Measurements from ENCODE around the gene POMGNT2.

The POMGNT2 gene

DNA sequence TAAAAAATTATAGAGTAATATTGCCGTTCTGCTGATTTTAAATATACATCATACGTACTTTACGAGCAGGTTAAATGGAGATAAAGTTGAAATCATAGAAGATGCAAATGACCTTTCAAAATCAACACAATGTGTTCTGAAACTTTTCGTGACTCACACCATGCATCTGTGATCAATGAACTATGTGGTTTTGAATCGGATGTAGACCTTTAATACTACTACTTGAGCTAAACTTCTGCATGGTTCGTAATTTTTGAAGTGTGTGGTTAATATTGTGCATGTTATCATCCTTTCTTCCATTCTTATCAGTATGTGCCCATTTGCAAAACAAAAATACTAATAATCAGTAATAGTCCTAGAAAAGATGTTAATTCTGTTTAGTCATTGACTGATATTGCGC is 67.9 kb downstream of the POMGNT2 start:
- no peak overlapping the region for H3K27ac ChIP-seq
- TF ChIP-seq, protein P1, sequence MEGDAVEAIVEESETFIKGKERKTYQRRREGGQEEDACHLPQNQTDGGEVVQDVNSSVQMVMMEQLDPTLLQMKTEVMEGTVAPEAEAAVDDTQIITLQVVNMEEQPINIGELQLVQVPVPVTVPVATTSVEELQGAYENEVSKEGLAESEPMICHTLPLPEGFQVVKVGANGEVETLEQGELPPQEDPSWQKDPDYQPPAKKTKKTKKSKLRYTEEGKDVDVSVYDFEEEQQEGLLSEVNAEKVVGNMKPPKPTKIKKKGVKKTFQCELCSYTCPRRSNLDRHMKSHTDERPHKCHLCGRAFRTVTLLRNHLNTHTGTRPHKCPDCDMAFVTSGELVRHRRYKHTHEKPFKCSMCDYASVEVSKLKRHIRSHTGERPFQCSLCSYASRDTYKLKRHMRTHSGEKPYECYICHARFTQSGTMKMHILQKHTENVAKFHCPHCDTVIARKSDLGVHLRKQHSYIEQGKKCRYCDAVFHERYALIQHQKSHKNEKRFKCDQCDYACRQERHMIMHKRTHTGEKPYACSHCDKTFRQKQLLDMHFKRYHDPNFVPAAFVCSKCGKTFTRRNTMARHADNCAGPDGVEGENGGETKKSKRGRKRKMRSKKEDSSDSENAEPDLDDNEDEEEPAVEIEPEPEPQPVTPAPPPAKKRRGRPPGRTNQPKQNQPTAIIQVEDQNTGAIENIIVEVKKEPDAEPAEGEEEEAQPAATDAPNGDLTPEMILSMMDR (conservative IDR thresholded peaks at IDR 0.05), result no peak
- TF ChIP-seq ZFX (IDR thresholded peaks at IDR 0.05), result no peak

DNA sequence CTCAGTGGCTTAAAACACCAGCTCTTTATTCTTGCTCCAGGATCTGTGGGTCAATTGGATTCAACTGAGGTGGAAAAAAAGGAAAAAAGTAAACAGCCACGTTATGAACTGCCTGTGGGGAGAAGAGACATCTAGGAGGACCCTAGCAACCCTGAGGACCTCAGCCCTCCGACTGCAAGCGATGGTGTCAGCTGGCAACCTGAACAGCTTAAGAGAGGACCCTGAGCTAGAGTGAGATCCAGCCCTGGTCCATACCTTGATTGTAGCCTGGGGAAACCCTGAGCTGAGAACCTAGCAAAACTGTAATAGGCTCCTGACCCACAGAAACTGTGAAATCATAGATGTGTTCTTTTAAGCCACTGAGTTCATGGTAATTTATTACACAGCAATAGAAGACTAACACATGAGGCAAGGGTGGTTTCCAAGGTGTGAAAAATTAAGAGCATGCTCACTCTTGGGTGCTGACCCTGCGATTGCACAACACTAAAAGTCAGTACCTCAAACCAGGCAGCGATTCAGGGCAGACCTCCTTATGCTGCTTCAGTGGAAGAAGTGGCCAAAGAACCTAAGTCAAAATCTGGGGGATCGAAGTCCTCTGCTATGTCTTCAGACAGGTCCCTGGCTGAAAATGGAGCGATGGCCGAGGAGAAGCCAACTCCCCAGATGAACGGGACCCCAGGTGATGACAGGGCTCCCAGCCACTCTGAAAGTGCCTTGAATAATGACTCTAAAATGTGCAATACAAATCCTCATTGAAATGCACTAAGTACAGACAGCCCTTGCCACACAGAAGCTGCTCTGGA is 69.1 kb downstream of the POMGNT2 start:
- no peak overlapping the region for H3K27ac ChIP-seq
- no peak for TF ChIP-seq ZFX (IDR thresholded peaks at IDR 0.05)
- TF ChIP-seq, protein P1 (conservative IDR thresholded peaks at IDR 0.05), result no peak

DNA sequence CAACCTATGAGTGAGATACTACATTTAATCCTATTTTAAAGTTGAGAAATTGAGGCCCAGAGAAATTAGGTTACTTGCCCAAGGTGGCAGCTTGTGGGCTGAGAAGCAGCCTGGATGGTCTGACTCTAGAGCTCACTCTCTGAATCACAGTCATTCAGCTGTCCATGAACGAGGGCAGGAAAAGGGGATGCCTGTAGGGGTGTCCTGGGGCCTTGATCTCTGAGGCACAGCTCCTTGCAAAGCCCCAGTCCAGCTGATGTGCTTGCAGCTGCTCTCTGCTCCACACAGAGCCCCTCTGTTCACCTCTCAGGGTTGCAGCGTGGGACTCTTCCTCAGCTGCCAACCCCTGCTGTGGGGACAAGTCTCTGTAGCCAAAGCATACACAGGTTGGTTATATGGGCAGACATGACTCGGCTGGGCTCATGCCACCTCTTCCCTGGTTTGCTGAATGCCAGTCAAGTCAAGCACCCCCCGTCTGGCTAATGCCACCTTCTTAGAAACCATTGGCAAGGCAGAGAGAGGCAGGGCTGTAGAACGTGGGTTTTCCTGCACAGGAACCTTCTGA is 70.0 kb downstream of the POMGNT2 start:
- H3K27ac ChIP-seq, result no peak overlapping the region
- TF ChIP-seq, protein P1 (conservative IDR thresholded peaks at IDR 0.05), result no peak
- TF ChIP-seq ZFX (IDR thresholded peaks at IDR 0.05), result no peak

DNA sequence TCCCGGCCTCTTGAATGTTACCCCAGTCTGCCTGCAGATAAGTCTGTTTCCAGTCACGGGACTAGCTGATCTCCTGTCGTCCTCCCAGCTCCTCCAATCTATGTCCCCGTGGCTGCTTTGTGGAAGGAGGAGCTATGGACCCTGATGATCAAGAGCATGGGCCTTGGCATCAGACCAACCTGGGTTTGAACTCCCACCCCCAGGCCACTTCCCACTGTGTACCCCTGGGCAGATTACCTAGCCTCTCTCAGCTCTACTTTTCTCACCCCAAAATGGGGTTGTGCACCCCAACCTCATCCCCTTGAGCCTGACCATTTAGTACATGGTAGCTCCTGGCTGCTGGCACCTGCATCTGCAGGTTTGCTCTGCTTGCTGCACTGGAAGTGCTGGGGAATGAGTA is 71.0 kb downstream of the POMGNT2 start:
- H3K27ac ChIP-seq, result no peak overlapping the region
- no peak for TF ChIP-seq ZFX (IDR thresholded peaks at IDR 0.05)
- TF ChIP-seq, protein P1 (conservative IDR thresholded peaks at IDR 0.05), result no peak

- TF ChIP-seq, protein P1 (conservative IDR thresholded peaks at IDR 0.05), result no peak
- no peak for TF ChIP-seq ZFX (IDR thresholded peaks at IDR 0.05)
- no peak overlapping the region for H3K27ac ChIP-seq
Observed at GRCh38 chr3:43034200-43034599, 71.7 kb downstream of the POMGNT2 start.

DNA sequence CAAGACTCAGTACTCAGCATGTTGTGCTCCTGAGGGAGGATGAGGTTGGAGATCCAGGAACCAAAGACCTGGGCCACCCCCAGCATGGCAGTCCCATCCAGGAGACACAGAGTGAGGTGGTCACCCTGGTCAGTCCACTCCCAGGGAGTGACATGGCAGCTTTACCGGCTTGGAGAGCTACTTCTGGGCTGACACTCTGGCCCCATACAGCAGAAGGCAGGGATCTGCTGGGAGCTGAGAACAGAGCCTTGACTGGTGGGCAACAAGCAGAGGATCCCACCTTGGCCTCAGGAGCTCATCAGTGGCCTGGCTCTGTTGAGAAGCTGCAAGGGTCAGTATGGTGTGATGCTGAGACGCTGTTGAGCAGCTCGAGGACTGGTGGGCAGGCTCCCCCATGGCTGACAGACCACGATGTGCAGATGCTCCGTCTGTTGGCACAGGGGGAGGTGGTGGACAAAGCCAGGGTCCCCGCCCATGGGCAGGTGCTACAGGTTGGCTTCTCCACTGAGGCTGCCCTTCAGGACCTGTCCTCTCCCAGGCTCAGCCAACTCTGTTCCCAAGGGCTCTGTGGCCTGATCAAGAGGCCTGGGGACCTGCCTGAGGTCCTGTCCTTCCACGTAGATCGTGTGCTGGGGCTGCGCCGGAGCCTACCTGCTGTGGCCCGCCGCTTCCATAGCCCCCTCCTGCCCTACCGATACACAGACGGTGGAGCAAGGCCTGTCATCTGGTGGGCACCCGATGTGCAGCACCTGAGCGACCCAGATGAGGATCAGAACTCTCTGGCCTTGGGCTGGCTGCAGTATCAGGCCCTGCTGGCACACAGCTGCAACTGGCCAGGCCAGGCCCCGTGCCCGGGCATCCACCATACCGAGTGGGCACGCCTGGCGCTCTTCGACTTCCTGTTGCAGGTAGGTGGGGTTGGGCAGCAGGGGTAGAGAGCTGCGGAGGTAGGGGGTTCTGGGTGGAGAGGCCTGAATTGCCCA is 72.9 kb downstream of the POMGNT2 start:
- H3K27ac ChIP-seq, result no peak overlapping the region

More for the DNA sequence above, 72.9 kb downstream of the POMGNT2 start:
- TF ChIP-seq, protein P1 (conservative IDR thresholded peaks at IDR 0.05), result no peak
- TF ChIP-seq ZFX (IDR thresholded peaks at IDR 0.05), result no peak
